ENCODE data around the gene DDX41. TPM values are rescaled to one million over a fixed set of nuclear protein-coding genes. Genes with fewer than 3 reads are reported as not detected.
"Not testable (repeated sequence)": the region's sequence is repeated elsewhere in the genome, so short reads cannot be mapped to it uniquely, and the experiment has no call there.

DDX41 gene
- 100 to 1,000 TPM in 1 of 2 donors, 10 to 100 TPM in 1; 84.3 to 134 TPM for total RNA-seq

DNA sequence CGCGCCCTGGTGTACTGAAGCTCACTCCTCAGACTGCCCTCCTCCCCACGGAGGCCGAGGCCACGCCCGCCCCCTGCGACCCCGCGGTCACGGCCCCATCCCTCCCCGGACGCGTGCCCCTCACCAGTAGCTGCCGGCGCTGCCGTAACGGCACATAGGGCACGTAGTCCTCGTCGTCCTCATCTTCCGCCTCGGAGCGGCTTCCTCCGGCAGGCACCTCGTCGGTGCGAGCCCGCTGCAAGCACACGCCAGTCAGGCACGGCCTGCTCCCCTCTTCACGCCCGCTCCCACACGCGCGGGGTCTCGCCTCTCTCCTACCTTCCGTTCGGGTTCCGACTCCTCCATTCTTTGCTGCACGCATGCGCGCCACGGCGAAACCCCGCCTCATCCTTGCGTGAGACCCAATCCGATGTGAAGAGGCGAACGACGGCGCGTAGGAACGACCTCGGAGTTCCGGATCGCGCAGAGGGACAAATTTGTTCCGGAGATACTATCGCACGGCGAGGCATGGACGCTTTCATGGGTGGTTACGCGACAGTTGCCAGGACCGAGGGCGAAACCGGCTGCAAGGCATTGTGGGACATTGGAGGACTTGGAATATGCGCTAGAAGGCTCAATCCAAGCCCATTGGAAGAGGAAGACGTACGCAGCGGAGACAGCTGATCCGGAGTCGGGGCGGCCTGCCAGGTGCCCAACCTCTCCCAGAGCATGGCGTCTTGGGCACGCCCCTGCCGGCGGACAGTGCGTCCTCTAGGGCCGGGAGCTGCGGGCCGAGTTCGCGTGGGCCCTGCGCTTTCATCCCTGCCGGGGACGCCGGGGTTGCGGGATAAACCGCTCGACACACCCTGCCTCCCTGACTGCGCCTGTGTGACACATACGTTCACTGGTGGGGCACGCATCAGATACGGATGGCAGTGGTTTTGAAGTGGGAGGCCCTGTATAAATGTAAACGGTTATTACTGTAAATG lies at the start of gene DDX41:
Gene DDX41, minus strand, starts transcription at position 361 of the 968 bp plus-strand sequence. Its CDS starts 16 bp downstream, at position 345.
- TF ChIP-seq, protein P1, sequence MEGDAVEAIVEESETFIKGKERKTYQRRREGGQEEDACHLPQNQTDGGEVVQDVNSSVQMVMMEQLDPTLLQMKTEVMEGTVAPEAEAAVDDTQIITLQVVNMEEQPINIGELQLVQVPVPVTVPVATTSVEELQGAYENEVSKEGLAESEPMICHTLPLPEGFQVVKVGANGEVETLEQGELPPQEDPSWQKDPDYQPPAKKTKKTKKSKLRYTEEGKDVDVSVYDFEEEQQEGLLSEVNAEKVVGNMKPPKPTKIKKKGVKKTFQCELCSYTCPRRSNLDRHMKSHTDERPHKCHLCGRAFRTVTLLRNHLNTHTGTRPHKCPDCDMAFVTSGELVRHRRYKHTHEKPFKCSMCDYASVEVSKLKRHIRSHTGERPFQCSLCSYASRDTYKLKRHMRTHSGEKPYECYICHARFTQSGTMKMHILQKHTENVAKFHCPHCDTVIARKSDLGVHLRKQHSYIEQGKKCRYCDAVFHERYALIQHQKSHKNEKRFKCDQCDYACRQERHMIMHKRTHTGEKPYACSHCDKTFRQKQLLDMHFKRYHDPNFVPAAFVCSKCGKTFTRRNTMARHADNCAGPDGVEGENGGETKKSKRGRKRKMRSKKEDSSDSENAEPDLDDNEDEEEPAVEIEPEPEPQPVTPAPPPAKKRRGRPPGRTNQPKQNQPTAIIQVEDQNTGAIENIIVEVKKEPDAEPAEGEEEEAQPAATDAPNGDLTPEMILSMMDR (IDR thresholded peaks at IDR 0.05): no peak
- DNase-seq: peak; percentile 98
- peak within 1 kb of the TSS; percentile 78 for H3K27ac ChIP-seq
- no peaks in the 10 kb centered on the region for H3K9me3 ChIP-seq
- peak within 1 kb of the TSS; percentile 92 to 96 for H3K9ac ChIP-seq (ENCODE audit: low read depth in 2 of 2, low read length in 2 of 2)
- H3K36me3 ChIP-seq: peaks cover 7% of the 10 kb centered on the region
- H3K4me3 ChIP-seq: peak within 1 kb of the TSS; percentile 84
- peaks cover 10% of the 10 kb centered on the region for H3K4me1 ChIP-seq
- intact Hi-C loops (cut with DNase I): loop anchor here (10.0 kb wide), 1 partner anchor 78 kb away; the partner anchor contains the start of gene TMED9
- no peaks in the 10 kb centered on the region for H3K27me3 ChIP-seq

DNA sequence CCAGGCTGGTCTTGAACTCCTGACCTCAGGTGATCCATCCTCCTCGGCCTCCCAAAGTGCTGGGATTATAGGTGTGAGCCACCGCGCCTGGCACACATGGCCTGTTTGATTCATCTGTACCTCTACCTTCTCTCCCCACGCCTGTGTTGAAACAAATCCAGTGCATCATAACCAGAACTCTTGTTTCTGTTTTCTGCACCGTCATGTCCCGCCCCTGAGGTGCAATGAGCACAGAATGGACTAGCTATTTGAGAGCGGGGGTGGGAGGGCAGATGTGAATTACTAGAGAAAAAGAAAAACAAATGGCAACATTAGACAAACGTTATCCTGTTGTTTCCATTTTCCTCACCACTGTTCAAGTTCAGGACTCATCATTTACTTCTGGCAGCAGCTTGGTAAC lies 48.3 kb upstream of the DDX41 start:
- no peak overlapping the region for H3K9ac ChIP-seq (ENCODE audit: low read depth in 2 of 2, low read length in 2 of 2)
- TF ChIP-seq, protein P1 (IDR thresholded peaks at IDR 0.05): no peak
- no peaks in the 10 kb centered on the region for H3K36me3 ChIP-seq
- no peak for DNase-seq
- no peaks in the 10 kb centered on the region for H3K27me3 ChIP-seq
- H3K4me1 ChIP-seq: no peaks in the 10 kb centered on the region
- no peaks in the 10 kb centered on the region for H3K9me3 ChIP-seq
- intact Hi-C loops (cut with DNase I): no loop called here
- H3K4me3 ChIP-seq: no peak overlapping the region
- no peak overlapping the region for H3K27ac ChIP-seq

DNA sequence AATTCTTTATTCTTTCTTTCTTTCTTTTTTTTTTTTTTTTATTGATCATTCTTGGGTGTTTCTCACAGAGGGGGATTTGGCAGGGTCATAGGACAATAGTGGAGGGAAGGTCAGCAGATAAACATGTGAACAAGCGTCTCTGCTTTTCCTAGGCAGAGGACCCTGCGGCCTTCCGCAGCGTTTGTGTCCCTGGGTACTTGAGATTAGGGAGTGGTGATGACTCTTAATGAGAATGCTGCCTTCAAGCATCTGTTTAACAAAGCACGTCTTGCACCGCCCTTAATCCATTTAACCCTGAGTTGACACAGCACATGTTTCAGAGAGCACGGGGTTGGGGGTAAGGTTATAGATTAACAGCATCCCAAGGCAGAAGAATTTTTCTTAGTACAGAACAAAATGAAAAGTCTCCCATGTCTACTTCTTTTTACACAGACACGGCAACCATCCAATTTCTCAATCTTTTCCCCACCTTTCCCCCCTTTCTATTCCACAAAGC lies 42.7 kb upstream of the DDX41 start:
- intact Hi-C loops (cut with DNase I); H3K36me3 ChIP-seq; H3K27ac ChIP-seq; H3K9ac ChIP-seq (ENCODE audit: low read depth in 2 of 2, low read length in 2 of 2); H3K27me3 ChIP-seq; H3K4me1 ChIP-seq; H3K9me3 ChIP-seq; DNase-seq; H3K4me3 ChIP-seq: not testable (repeated sequence)

DNA sequence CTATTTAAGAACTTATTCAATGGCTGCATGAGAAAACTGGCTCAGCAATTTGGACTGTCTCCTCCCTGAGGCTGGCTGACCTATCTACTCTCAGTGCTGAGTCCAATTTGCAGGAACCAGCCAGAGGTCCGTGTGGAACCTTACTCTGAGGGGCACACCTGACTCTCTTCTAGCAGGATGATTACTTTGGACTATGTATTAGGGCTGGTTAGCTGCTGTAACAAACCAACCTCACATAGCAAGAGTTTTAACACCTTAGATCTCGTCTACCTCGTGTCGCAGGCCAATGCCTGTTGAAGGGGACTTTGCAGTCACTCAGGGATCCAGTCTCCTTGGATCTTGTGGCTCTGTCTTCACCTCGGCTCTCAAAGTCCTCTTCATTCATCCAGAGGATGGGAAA lies 41.0 kb upstream of the DDX41 start:
- H3K4me1 ChIP-seq: peaks cover 3% of the 10 kb centered on the region
- H3K27ac ChIP-seq: no peak overlapping the region
- intact Hi-C loops (cut with DNase I): no loop called here
- no peaks in the 10 kb centered on the region for H3K27me3 ChIP-seq
- no peaks in the 10 kb centered on the region for H3K9me3 ChIP-seq
- DNase-seq: no peak
- TF ChIP-seq, protein P1 (IDR thresholded peaks at IDR 0.05): no peak
- no peak overlapping the region for H3K9ac ChIP-seq (ENCODE audit: low read depth in 2 of 2, low read length in 2 of 2)
- H3K36me3 ChIP-seq: no peaks in the 10 kb centered on the region
- no peak overlapping the region for H3K4me3 ChIP-seq

DNA sequence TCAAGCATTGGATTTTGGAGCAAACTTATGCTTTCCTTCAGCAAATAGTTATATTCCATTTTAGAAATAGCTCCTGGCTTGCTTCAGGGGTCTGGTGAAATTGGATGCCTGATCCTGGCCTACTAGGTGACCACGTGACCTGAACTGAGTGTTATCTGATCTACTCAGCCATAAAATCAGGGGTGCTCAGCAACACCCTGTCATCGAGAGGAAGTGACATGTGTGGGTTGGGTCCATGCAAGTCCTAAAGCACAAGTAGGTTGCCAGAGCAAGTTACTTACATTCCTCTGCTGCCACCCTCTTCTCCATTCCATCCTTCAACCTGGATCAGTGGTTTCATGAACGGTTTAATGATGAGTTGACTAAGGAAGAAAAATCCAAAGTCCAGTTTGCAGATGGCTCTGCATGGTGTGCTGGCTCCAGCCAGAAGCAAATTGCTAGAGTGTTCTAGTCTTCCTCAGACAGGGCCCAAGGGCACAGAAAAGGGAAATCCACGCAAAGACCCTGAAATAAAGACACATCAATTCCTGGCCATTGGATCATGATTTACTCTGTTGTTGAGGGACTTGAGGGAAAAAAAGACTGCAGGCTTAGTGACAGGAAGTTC lies 40.4 kb upstream of the DDX41 start:
- Histone ChIP-seq H3K27ac (no peak overlapping the region), H3K9ac (ENCODE audit: low read depth in 2 of 2, low read length in 2 of 2) (no peak overlapping the region)
- DNase-seq: peak; percentile 47

More for the DNA sequence above, 40.4 kb upstream of the DDX41 start:
- Histone ChIP-seq H3K4me1 (peaks cover 3% of the 10 kb centered on the region), H3K27me3 (no peaks in the 10 kb centered on the region), H3K9me3 (no peaks in the 10 kb centered on the region), H3K4me3 (no peak overlapping the region), H3K36me3 (no peaks in the 10 kb centered on the region)
- TF ChIP-seq, protein P1 (IDR thresholded peaks at IDR 0.05): no peak
- intact Hi-C loops (cut with DNase I): no loop called here

Data from colonic mucosa (tissue), 4 donors.